ENCODE data around the gene PGS1.

Gene PGS1

GRCh38 chr17:78387977-78388941 lies 9.8 kb downstream of the PGS1 start:
- DNase-seq (ENCODE audit: low read depth) = no peak

- DNase-seq (ENCODE audit: low read depth) = no peak
Measured at GRCh38 chr17:78390241-78391050, 12.0 kb downstream of the PGS1 start.

GRCh38 chr17:78391051-78391431 lies 12.6 kb downstream of the PGS1 start:
- DNase-seq (ENCODE audit: low read depth) = no peak

GRCh38 chr17:78391843-78392242 lies 13.4 kb downstream of the PGS1 start:
- no peak for DNase-seq (ENCODE audit: low read depth)

DNA sequence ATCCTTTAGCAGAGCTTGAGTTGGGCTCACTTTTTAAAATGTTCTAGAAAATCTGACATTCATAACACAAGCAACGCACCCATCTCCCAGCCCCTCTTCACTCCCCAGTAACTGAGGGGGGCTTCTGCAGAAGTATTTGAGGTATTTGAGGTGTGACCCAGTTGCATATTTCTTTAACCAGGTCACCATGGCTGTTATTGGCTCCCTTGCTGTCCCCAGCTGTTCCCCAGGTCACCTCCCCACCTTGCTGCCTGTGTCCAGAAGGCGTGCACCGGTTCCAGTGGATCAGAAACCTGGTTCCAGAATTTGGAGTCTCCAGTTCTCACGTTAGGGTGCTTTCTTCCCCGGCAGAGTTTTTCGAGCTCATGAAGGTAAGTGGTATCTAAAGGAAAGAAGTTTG lies 13.8 kb downstream of the PGS1 start:
- DNase-seq (ENCODE audit: low read depth) = no peak

DNA sequence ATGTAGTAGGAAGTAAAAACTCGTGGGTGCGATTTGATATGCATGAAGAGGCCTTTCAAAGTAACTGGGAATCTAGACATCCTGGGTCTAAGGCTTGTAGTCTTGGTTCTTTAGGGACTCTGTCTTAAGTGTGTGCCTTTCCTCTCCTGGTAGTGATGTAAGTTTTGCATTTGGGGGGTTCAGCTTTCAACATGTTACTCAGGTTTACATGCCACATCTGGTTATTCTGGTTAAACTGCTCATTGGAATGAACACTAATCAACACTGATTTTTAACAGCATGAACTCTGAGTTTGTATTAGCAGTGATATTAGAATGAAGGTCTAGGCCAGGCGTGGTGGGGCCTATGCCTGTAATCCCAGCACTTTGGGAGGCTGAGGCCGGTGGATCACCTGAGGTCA lies 15.1 kb downstream of the PGS1 start:
- no peak for DNase-seq (ENCODE audit: low read depth)

- DNase-seq (ENCODE audit: low read depth) = no peak
Measured at GRCh38 chr17:78394209-78394608, 15.8 kb downstream of the PGS1 start.

DNA sequence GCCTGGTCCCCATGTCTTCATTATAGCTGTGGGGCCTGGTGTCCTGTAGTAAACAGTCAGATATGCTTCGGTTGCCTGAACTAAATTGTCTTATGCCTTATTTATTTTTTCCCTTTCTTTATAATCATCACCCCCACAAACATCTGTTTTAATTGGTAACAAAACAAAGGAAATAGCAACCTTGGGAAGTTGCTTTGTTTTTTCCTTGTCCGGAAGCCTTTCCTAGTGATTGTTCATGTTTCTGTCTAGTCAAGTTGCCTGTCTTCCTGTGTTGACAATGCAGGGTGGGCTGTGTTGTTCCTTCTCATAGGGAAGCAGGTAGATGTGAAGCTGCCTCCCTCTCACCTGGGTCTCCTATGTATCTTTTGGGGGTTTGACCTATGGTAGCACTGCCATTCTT lies 16.7 kb downstream of the PGS1 start:
- no peak for DNase-seq (ENCODE audit: low read depth)

DNA sequence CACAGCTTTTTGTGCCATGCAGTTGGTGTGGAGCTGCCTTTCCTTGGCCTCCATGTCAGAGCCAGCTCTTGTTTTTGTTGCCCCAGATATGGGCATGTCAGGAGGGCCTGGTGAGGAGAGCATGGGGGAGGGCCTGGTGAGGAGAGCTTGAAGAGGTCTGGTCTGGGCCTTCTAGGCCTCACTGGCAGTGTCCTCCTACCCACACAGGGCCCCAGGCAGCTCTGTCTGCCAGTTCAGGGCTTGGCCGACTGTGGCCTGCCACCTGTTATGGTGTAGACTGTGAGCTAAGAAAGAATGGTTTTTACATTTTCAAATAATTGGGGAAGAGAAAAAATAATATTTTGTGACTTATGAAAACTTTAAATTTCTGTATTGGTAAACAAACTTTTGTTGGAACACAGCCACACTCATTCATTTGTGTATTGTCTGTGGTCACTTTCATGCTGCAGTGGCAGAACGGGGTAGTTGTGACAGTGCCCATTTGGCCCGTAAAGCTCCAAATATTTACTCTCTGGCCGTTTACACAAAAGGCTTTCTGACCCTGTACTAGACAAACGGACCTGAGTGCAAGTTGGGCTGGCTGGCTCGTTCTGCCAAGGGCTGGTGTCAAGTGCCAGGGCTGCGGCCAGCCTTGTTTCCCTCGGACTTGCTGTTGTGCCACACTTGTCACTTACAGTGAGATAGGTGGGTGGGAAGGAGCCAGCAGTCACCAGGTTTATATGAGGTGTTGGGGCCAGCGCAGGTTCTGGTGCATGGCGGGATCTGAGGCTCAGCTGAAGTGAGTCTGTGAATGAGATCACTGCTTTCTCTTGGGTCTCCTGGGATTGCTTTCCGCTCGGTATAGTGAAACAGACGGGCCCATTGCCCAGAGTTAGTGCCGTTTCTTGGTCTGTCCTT lies 18.2 kb downstream of the PGS1 start:
- no peak for DNase-seq (ENCODE audit: low read depth)

DNA sequence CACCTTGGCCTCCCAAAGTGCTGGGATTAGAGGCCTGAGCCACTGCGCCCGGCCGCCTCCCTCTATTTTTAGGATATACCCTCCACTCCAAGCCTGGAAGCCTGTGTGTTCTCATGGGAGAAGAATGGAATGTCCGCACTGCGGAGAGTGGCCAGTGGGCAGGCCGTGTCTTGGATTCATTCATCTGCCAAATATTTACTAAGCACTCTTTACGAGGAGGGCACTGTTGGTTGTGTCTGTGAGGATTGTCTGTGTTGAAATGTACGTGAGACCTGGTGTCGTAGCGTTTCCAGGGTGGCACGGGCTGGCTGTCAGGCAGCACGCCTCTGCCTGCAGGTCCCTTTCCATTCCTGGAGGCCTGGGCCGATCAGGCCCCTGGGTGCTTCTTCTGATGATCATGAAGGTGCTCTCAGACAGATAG lies 19.2 kb downstream of the PGS1 start:
- no peak for DNase-seq (ENCODE audit: low read depth)

DNA sequence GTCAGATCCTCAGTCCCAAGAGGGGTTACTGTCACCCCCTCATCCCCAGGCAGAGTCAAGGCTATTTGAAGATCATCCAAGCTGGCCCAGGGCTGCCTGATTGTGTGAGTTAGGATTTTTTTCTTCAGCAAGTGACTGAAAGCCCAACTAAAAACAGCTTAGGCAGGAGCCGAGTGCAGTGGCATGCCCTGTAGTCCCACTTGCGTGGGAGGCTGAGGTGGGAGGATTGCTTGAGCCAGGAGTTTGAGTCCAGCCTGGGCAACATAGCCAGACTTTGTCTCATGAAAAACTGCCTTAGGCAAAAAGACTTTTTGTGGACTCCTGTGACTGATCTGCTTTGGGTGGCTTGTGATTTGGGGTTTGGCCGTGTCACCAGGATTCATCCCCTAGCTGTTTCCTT lies 19.9 kb downstream of the PGS1 start:
- no peak for DNase-seq (ENCODE audit: low read depth)

GRCh38 chr17:78399028-78399692 lies 20.7 kb downstream of the PGS1 start:
- no peak for DNase-seq (ENCODE audit: low read depth)

GRCh38 chr17:78399693-78400144 lies 21.3 kb downstream of the PGS1 start:
- no peak for DNase-seq (ENCODE audit: low read depth)

GRCh38 chr17:78400581-78401240 lies 22.3 kb downstream of the PGS1 start:
- no peak for DNase-seq (ENCODE audit: low read depth)

- DNase-seq (ENCODE audit: low read depth) = no peak
Measured at GRCh38 chr17:78401246-78401645, 22.8 kb downstream of the PGS1 start.

DNA sequence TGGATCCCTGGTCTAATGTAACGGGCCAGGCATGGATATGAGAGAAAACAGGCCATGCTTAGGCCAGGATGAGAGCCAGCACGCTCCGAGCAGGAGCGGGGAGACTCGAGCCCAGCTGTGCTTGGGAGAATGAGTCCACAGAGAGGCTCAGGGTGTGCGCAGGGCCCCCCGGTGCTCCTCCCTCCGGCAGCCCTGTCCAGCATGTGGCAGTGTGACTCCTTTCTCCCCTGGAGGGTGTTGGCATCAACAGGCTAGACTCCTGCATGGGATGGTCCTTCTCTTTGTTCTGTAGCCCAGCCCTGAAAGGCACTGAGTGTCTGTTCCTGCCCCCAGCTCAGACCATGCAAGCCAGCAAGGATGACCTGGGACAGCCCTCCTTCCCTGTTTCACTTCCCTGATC lies 23.4 kb downstream of the PGS1 start:
- DNase-seq (ENCODE audit: low read depth) = no peak

DNA sequence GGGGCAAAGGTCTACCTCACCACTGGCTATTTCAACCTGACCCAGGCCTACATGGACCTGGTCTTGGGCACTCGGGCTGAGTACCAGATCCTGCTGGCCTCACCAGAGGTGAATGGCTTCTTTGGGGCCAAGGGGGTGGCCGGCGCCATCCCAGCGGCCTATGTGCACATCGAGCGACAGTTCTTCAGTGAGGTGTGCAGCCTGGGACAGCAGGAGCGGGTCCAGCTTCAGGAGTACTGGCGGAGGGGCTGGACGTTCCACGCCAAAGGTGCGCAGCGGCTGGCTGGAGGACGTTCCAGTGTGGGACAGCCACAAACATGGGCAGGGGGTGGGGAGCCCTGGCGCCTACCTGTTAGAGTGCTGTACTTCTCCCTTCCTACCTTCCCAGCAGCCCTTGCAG lies 25.4 kb downstream of the PGS1 start:
- DNase-seq (ENCODE audit: low read depth) = no peak

DNA sequence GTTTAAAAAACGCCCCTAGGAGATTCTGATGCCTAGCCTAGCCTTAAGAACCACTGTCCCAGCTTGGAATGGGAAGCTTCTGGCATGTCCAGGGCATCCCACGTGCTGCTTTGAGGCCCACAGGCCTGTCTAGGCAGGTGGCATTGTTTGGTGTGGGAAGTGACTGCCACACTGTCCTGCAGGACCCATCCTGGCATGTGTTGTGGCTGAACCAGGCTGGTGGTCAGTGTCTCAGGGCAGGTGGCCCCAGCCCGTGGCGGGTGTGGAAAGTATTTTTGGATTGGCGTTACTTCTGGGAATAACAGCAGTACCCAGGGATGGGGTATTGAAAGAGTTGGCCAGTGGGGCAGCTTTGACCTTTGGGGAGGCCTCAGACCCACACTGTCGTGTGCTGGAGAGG lies 27.9 kb downstream of the PGS1 start:
- DNase-seq (ENCODE audit: low read depth) = no peak

GRCh38 chr17:78406920-78407319 lies 28.5 kb downstream of the PGS1 start:
- no peak for DNase-seq (ENCODE audit: low read depth)

DNA sequence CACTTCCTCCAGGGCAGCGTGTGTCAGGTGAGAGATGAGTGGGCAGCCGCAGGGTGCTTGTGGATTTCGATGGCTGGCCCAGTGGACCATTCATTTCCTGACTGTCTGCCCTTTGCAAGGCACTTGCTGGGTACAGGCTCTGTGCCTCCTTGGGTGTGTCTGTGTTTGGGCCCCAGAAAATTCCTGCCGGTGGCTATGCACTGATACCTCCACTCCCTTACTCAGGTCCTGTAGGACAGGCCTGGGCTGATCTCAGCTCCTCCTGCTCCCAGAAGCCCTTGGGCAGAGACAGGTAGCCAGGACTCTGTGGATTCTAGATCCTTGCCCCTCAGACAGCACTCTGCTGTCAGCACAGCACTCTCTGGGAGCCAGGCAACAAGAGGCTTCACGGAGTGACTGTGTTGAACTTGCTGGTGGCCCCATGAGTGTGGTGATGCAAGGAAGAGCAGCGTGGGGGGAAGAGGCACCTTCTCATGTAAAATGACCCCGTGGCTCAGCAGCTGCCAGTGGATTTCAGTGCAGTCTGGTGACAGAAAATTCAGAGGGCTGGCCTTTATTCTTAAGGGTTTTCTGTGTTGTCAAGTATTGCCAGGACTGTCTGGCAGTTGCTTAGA lies 29.0 kb downstream of the PGS1 start:
- no peak for DNase-seq (ENCODE audit: low read depth)
